Neural cell (in vitro differentiated cells): ENCODE measurements around the gene CLASP2. TPM values are rescaled to one million over a fixed set of nuclear protein-coding genes. Genes with fewer than 3 reads are reported as not detected.

Experiments
- H2AFZ ChIP-seq: fragments of 200-600, 300-800 bp; sonication (generic), shearing (Covaris generic); 2 replicates; pipeline ENCODE4 v1.6.0; 2014; ENCODE audit warnings: low read depth, mild to moderate bottlenecking, antibody characterized with exemption, low read length, moderate library complexity
- H3F3A ChIP-seq: fragments of 200-600 bp; shearing (Covaris generic); 2 replicates; pipeline ENCODE4 v1.6.1; 2016; ENCODE audit warnings: mild to moderate bottlenecking, moderate library complexity, mixed read lengths, antibody characterized with exemption, low read length; ENCODE audit not compliant: insufficient read depth, poor library complexity, severe bottlenecking
- H3K27ac ChIP-seq: fragments of 200-600, 300-800 bp; sonication (generic), shearing (Covaris generic); 2 replicates; pipeline ENCODE4 v1.5.1; 2014; ENCODE audit warnings: mild to moderate bottlenecking, low read length, moderate library complexity
- H3K27me3 ChIP-seq: fragments of 300-800, 200-600 bp; sonication (generic), shearing (Covaris generic); 2 replicates; pipeline ENCODE4 v1.6.0; 2014; ENCODE audit warnings: mild to moderate bottlenecking, low read depth, low read length, moderate library complexity; ENCODE audit not compliant: insufficient read depth
- H3K36me3 ChIP-seq: fragments of 300-800, 200-600 bp; sonication (generic), shearing (Covaris generic); 2 replicates; pipeline ENCODE4 v1.5.1; 2014; ENCODE audit warnings: mild to moderate bottlenecking, antibody characterized with exemption, low read length, moderate library complexity; ENCODE audit not compliant: insufficient read depth
- H3K4me2 ChIP-seq: fragments of 300-800, 200-600 bp; sonication (generic), shearing (Covaris generic); 2 replicates; pipeline ENCODE4 v1.6.0; 2014; ENCODE audit warnings: mild to moderate bottlenecking, low read length
- H3K4me3 ChIP-seq: fragments of 300-800, 200-600 bp; sonication (generic), shearing (Covaris generic); 2 replicates; pipeline ENCODE4 v1.5.1; 2014; ENCODE audit warnings: mild to moderate bottlenecking, low read length, moderate library complexity
- H3K79me2 ChIP-seq: fragments of 200-600 bp; shearing (Covaris generic); replicated peaks from 2 replicates; pipeline ENCODE4 v1.6.0; 2014; ENCODE audit warnings: mild to moderate bottlenecking, low read length, moderate library complexity; ENCODE audit not compliant: insufficient read depth
- H3K9ac ChIP-seq: fragments of 300-800, 200-600 bp; sonication (generic), shearing (Covaris generic); 2 replicates; pipeline ENCODE4 v1.6.1; 2016; ENCODE audit warnings: mild to moderate bottlenecking, low read length, mixed read lengths
- H3K9me2 ChIP-seq: fragments of 200-600 bp; shearing (Covaris generic); 2 replicates; pipeline ENCODE4 v1.6.1; 2016; ENCODE audit warnings: mild to moderate bottlenecking, low read length, mixed read lengths; ENCODE audit not compliant: insufficient read depth
- H3K9me3 ChIP-seq: fragments of 200-600, 300-800 bp; sonication (generic), shearing (Covaris generic); 2 replicates; pipeline ENCODE4 v1.6.1; 2016; ENCODE audit warnings: mild to moderate bottlenecking, mixed run types, low read length, moderate library complexity, mixed read lengths
- H4K20me1 ChIP-seq: fragments of 200-600 bp; shearing (Covaris generic); 2 replicates; pipeline ENCODE4 v1.6.1; 2016; ENCODE audit warnings: mild to moderate bottlenecking, mixed run types; ENCODE audit not compliant: insufficient read depth
- CTCF ChIP-seq: fragments of 450-650 bp; IDR thresholded peaks from 2 replicates; pipeline ENCODE4 v1.5.1; 2014; ENCODE audit warnings: antibody characterized with exemption, mild to moderate bottlenecking, moderate library complexity; ENCODE audit not compliant: poor library complexity, severe bottlenecking
- EP300 ChIP-seq: fragments of 450-650 bp; conservative IDR thresholded peaks from 2 replicates; pipeline ENCODE4 v1.6.1; 2014; ENCODE audit warnings: antibody characterized with exemption, mild to moderate bottlenecking, moderate library complexity; ENCODE audit not compliant: poor library complexity, severe bottlenecking
- EZH2 ChIP-seq: fragments of 200-600, 300-800 bp; shearing (Covaris generic), sonication (generic); IDR thresholded peaks from 2 replicates; pipeline ENCODE4 v1.6.1; 2014; ENCODE audit warnings: antibody characterized with exemption, low read length, borderline replicate concordance, mild to moderate bottlenecking; ENCODE audit not compliant: insufficient read depth, poor library complexity, severe bottlenecking
- MXI1 ChIP-seq: fragments of 450-650 bp; conservative IDR thresholded peaks from 2 replicates; pipeline ENCODE4 v1.6.1; 2014; ENCODE audit warnings: antibody characterized with exemption, mild to moderate bottlenecking; ENCODE audit not compliant: poor library complexity, severe bottlenecking
- POLR2AphosphoS5 ChIP-seq: IDR thresholded peaks from 2 replicates; pipeline ENCODE4 v1.6.1; 2012
- RAD21 ChIP-seq: fragments of 450-650 bp; conservative IDR thresholded peaks from 2 replicates; pipeline ENCODE4 v1.6.1; 2014; ENCODE audit warnings: antibody characterized with exemption, mild to moderate bottlenecking, moderate library complexity
- REST ChIP-seq: IDR thresholded peaks from 2 replicates; pipeline ENCODE4 v1.6.1; 2012; ENCODE audit warnings: borderline replicate concordance
- SMC3 ChIP-seq: fragments of 450-650 bp; conservative IDR thresholded peaks from 2 replicates; pipeline ENCODE4 v1.6.1; 2014; ENCODE audit warnings: antibody characterized with exemption, mild to moderate bottlenecking, moderate library complexity; ENCODE audit not compliant: poor library complexity
- TAF1 ChIP-seq: IDR thresholded peaks from 2 replicates; pipeline ENCODE4 v1.6.1; 2012; ENCODE audit warnings: low read depth
- polyA plus RNA-seq: library from polyadenylated mRNA; depleted of rRNA; stranded (reverse); fragments of >200 nt; gene quantifications from 2 replicates; pipeline ENCODE4 v1.2.3, GENCODE V29; 2014

The CLASP2 gene
- polyA plus RNA-seq, 1 donor from 2014 or later, result 938 TPM

- Histone ChIP-seq H3K79me2 (no peaks in the 10 kb centered on the region), H3K27ac (no peak overlapping the region), H4K20me1 (no peaks in the 10 kb centered on the region), H3K9me3 (no peaks in the 10 kb centered on the region), H3K9ac (no peak overlapping the region), H3K36me3 (peaks cover 16% of the 10 kb centered on the region), H3K4me2 (no peak overlapping the region), H3F3A (no peaks in the 10 kb centered on the region), H3K27me3 (no peaks in the 10 kb centered on the region), H2AFZ (no peak overlapping the region), H3K4me3 (no peak overlapping the region), H3K9me2 (no peaks in the 10 kb centered on the region)
- TF ChIP-seq EZH2, result no peak
Observed at GRCh38 chr3:33578325-33579177, 139.5 kb downstream of the CLASP2 start.

- Histone ChIP-seq H3K4me2 (no peak overlapping the region), H3K27ac (no peak overlapping the region), H3K79me2 (no peaks in the 10 kb centered on the region), H3K9me3 (no peaks in the 10 kb centered on the region), H3F3A (no peaks in the 10 kb centered on the region), H3K9me2 (no peaks in the 10 kb centered on the region), H3K9ac (no peak overlapping the region), H4K20me1 (no peaks in the 10 kb centered on the region), H3K4me3 (no peak overlapping the region), H2AFZ (no peak overlapping the region), H3K36me3 (peaks cover 21% of the 10 kb centered on the region), H3K27me3 (no peaks in the 10 kb centered on the region)
- TF ChIP-seq POLR2AphosphoS5 (no peak), CTCF (no peak), SMC3 (no peak), RAD21 (no peak), EZH2 (no peak)
Observed at GRCh38 chr3:33577588-33577987, 140.5 kb downstream of the CLASP2 start.

DNA sequence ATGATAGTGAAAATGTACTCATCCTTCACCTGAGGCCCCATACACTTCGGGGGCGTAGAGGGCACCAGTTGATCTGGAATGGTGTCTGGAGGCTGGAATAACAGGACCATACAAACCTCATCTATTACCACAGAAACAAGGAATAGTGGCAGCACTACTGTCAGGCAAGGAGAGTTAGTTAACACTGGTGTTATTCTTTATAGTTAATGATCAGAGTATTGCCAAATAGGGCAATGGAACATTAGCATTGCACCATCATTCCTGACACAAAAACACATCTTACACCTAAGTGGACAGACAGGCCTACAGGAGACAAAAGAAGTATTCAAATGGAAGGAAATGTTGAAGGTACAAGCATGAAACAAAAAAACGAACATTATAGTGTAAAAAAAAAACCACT lies 140.9 kb downstream of the CLASP2 start:
- H3K27me3 ChIP-seq, result no peaks in the 10 kb centered on the region
- TF ChIP-seq MXI1 (no peak), TAF1 (no peak), EP300 (no peak), SMC3 (no peak), CTCF (no peak), EZH2 (no peak), POLR2AphosphoS5 (no peak), REST (no peak), RAD21 (no peak)
- no peak overlapping the region for H3K27ac ChIP-seq
- H4K20me1 ChIP-seq, result no peaks in the 10 kb centered on the region
- H3K9me2 ChIP-seq, result no peaks in the 10 kb centered on the region
- H2AFZ ChIP-seq, result no peak overlapping the region
- peaks cover 23% of the 10 kb centered on the region for H3K36me3 ChIP-seq
- H3F3A ChIP-seq, result no peaks in the 10 kb centered on the region
- no peak overlapping the region for H3K4me3 ChIP-seq
- H3K79me2 ChIP-seq, result no peaks in the 10 kb centered on the region
- no peaks in the 10 kb centered on the region for H3K9me3 ChIP-seq
- H3K4me2 ChIP-seq, result no peak overlapping the region
- H3K9ac ChIP-seq, result no peak overlapping the region
